HG02840 (cell line): ENCODE measurements around the gene LIPG.
"Not testable (repeated sequence)": the region's sequence is repeated elsewhere in the genome, so short reads cannot be mapped to it uniquely, and the experiment has no call there.

Experiments used
- ATAC-seq: cut with Tn5 transposase; IDR thresholded peaks from one replicate; pipeline ENCODE4 v1.9.1; 2021; ENCODE audit warnings: mild to moderate bottlenecking, moderate library complexity, moderate number of reproducible peaks; ENCODE audit not compliant: unreplicated experiment, low FRiP score

Gene LIPG

GRCh38 chr18:49546278-49546677, 15.6 kb upstream of the LIPG start:
- no peak for ATAC-seq

GRCh38 chr18:49546719-49547273, 15.1 kb upstream of the LIPG start:
- ATAC-seq, result no peak

GRCh38 chr18:49547701-49548100, 14.2 kb upstream of the LIPG start:
- no peak for ATAC-seq

GRCh38 chr18:49548229-49548636, 13.6 kb upstream of the LIPG start:
- no peak for ATAC-seq

- ATAC-seq, result no peak
Measured at GRCh38 chr18:49550621-49551339, 11.1 kb upstream of the LIPG start.

GRCh38 chr18:49553003-49553402, 8.9 kb upstream of the LIPG start:
- no peak for ATAC-seq

- no peak for ATAC-seq
Measured at GRCh38 chr18:49555641-49556040, 6.2 kb upstream of the LIPG start.

- ATAC-seq, result no peak
Measured at GRCh38 chr18:49558356-49558755, 3.5 kb upstream of the LIPG start.

GRCh38 chr18:49559326-49559931, 2.4 kb upstream of the LIPG start:
- not testable (repeated sequence) for ATAC-seq

- no peak for ATAC-seq
Measured at GRCh38 chr18:49560277-49560623, 1.6 kb upstream of the LIPG start.

GRCh38 chr18:49560624-49561288, 1.1 kb upstream of the LIPG start:
- ATAC-seq, result no peak

- ATAC-seq, result no peak
Measured at GRCh38 chr18:49562481-49563129, 748 bp downstream of the LIPG start.

GRCh38 chr18:49563130-49563540, 1.3 kb downstream of the LIPG start:
- no peak for ATAC-seq

- ATAC-seq, result no peak
Measured at GRCh38 chr18:49563701-49564517, 2.1 kb downstream of the LIPG start.

- ATAC-seq, result no peak
Measured at GRCh38 chr18:49564518-49564834, 2.6 kb downstream of the LIPG start.

GRCh38 chr18:49565101-49565500, 3.2 kb downstream of the LIPG start:
- ATAC-seq, result no peak

GRCh38 chr18:49565612-49566011, 3.8 kb downstream of the LIPG start:
- no peak for ATAC-seq

GRCh38 chr18:49566217-49566770, 4.4 kb downstream of the LIPG start:
- no peak for ATAC-seq

- no peak for ATAC-seq
Measured at GRCh38 chr18:49566985-49567384, 5.1 kb downstream of the LIPG start.

- ATAC-seq, result no peak
Measured at GRCh38 chr18:49569724-49570123, 7.9 kb downstream of the LIPG start.
